Measurements from ENCODE around the gene ATRNL1. TPM values are rescaled to one million over a fixed set of nuclear protein-coding genes. Genes with fewer than 3 reads are reported as not detected.

ATRNL1 gene
- total RNA-seq, 1 experiment from 2014 or later, result 1.3 TPM

DNA sequence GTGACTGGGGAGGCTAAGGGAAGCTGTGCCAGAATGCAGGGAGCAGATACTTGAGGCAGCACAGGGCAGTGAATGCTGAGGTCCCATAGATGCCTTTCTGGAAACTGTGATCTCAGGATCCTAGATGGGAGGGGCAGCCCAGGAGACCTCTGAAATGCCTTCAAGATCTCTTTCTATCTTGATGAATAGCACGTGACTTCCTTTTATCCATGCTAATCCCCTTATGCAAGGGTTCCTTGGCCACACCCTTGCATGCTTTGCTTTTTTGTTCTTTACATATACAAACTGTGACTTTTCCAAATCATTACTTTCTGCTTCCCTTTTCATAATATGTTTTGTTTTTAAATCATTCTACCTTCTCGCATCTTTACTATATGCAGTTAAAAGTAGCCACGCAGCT lies 14.7 kb downstream of the ATRNL1 start:
- H2AFZ ChIP-seq (ENCODE audit: low read depth, low read length, poor library complexity, severe bottlenecking), result no peak overlapping the region
- RAD21 ChIA-PET (ENCODE audit: low non-redundant PET in 1 of 2, low total read pairs in 2 of 2, uncharacterized antibody in 2 of 2, unreplicated experiment in 2 of 2), result no interaction called here
- H3K4me2 ChIP-seq (ENCODE audit: low read length), result no peak overlapping the region
- H3K27ac ChIP-seq (ENCODE audit: low read depth, low read length), result no peak overlapping the region
- H4K20me1 ChIP-seq (ENCODE audit: insufficient read depth), result no peaks in the 10 kb centered on the region
- no peaks in the 10 kb centered on the region for H3K36me3 ChIP-seq (ENCODE audit: control insufficient read depth in 1 of 2, insufficient read depth in 2 of 2, low read length in 2 of 2)
- TF ChIP-seq EZH2phosphoT487 (IDR thresholded peaks at IDR 0.05; ENCODE audit: borderline replicate concordance) (no peak), ZNF274 (IDR thresholded peaks at IDR 0.05; ENCODE audit: low read depth, low read length) (no peak), FOSL1 (IDR thresholded peaks at IDR 0.05; ENCODE audit: low read depth) (no peak), SP1 (IDR thresholded peaks at IDR 0.05; ENCODE audit: low read depth) (no peak), EGR1 (IDR thresholded peaks at IDR 0.05; ENCODE audit: low read depth) (no peak), ELF1 (IDR thresholded peaks at IDR 0.05; ENCODE audit: borderline replicate concordance, low read depth) (no peak), RAD21 (IDR thresholded peaks at IDR 0.05; ENCODE audit: low read depth) (no peak)
- TF ChIP-seq, protein P1, sequence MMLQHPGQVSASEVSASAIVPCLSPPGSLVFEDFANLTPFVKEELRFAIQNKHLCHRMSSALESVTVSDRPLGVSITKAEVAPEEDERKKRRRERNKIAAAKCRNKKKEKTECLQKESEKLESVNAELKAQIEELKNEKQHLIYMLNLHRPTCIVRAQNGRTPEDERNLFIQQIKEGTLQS (IDR thresholded peaks at IDR 0.05), result no peak
- no peaks in the 10 kb centered on the region for H3K79me2 ChIP-seq (ENCODE audit: insufficient read depth, low read length)
- no peaks in the 10 kb centered on the region for H3K4me1 ChIP-seq (ENCODE audit: control insufficient read depth in 1 of 2, insufficient read depth in 2 of 2, low read length in 2 of 2)
- ATAC-seq, result no peak
- POLR2A ChIA-PET, result no interaction called here
- intact Hi-C loops (cut with micrococcal nuclease), result no loop called here
- 0 out of 2 replicates have a peak, but pooled peaks cover 7% of the 10 kb centered on the region for H3K27me3 ChIP-seq (ENCODE audit: insufficient read depth, low read length)
- H3K9ac ChIP-seq (ENCODE audit: low read length), result no peak overlapping the region
- no peaks in the 10 kb centered on the region for H3K9me2 ChIP-seq (ENCODE audit: insufficient read depth)
- H3K4me3 ChIP-seq (replicated peaks in 1 of 2; ENCODE audit: low read depth in 1 of 2, low read length in 2 of 2), result no peak overlapping the region
- CTCF ChIA-PET, result no interaction called here
- no peak for DNase-seq (ENCODE audit: low read depth, low spot score)
- peaks cover 0 to 7% of the 10 kb centered on the region in 2 experiments; a peak in 1 of 4 replicates for H3K9me3 ChIP-seq (ENCODE audit: control insufficient read depth in 1 of 2, insufficient read depth in 1 of 2, low read depth in 1 of 2, low read length in 2 of 2)
- no TSS peak for BruUV-seq (replicated peaks)

DNA sequence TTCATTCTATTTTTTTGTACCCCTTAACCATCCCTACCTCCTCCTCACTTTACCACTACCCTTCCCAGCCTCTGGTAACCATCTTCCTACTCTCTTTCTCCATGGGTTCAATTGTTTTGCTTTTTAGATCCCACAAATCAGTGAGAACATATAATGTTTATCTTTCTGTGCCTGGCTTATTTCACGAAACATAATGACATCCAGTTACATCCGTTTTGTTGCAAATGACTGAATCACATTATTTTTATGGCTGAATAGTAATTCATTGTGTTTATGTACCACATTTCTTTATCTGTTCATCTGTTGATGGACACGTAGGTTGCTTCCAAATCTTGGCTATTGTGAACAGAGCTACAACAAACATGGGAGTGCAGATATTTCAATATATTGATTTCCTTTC lies 24.1 kb downstream of the ATRNL1 start:
- Histone ChIP-seq H3K9ac (ENCODE audit: low read length) (no peak overlapping the region), H3K9me2 (ENCODE audit: insufficient read depth) (no peaks in the 10 kb centered on the region; the same call in 1 of the 2 replicates), H3K36me3 (ENCODE audit: control insufficient read depth in 1 of 2, insufficient read depth in 2 of 2, low read length in 2 of 2) (no peaks in the 10 kb centered on the region), H3K79me2 (ENCODE audit: insufficient read depth, low read length) (no peaks in the 10 kb centered on the region), H3K4me2 (ENCODE audit: low read length) (no peak overlapping the region), H3K4me1 (ENCODE audit: control insufficient read depth in 1 of 2, insufficient read depth in 2 of 2, low read length in 2 of 2) (no peaks in the 10 kb centered on the region), H4K20me1 (ENCODE audit: insufficient read depth) (no peaks in the 10 kb centered on the region), H2AFZ (ENCODE audit: low read depth, low read length, poor library complexity, severe bottlenecking) (no peak overlapping the region), H3K9me3 (ENCODE audit: control insufficient read depth in 1 of 2, insufficient read depth in 1 of 2, low read depth in 1 of 2, low read length in 2 of 2) (no peaks in the 10 kb centered on the region), H3K4me3 (replicated peaks in 1 of 2; ENCODE audit: low read depth in 1 of 2, low read length in 2 of 2) (no peak overlapping the region), H3K27me3 (ENCODE audit: insufficient read depth, low read length) (no peaks in the 10 kb centered on the region), H3K27ac (ENCODE audit: low read depth, low read length) (no peak overlapping the region)
- ChIA-PET RAD21 (ENCODE audit: low non-redundant PET in 1 of 2, low total read pairs in 2 of 2, uncharacterized antibody in 2 of 2, unreplicated experiment in 2 of 2) (no interaction called here), POLR2A (no interaction called here), CTCF (no interaction called here)
- BruUV-seq (replicated peaks), result no TSS peak
- intact Hi-C loops (cut with micrococcal nuclease), result no loop called here
- DNase-seq (ENCODE audit: low read depth, low spot score) (no peak), ATAC-seq (no peak)
- TF ChIP-seq ELF1 (IDR thresholded peaks at IDR 0.05; ENCODE audit: borderline replicate concordance, low read depth) (no peak), SP1 (IDR thresholded peaks at IDR 0.05; ENCODE audit: low read depth) (no peak), FOSL1 (IDR thresholded peaks at IDR 0.05; ENCODE audit: low read depth) (no peak), JUND (IDR thresholded peaks at IDR 0.05) (no peak), SIN3A (IDR thresholded peaks at IDR 0.05; ENCODE audit: low read depth) (no peak), ZNF274 (IDR thresholded peaks at IDR 0.05; ENCODE audit: low read depth, low read length) (no peak), SRF (IDR thresholded peaks at IDR 0.05; ENCODE audit: low read depth) (no peak), POLR2AphosphoS5 (IDR thresholded peaks at IDR 0.05; ENCODE audit: low read depth, low read length) (no peak), EZH2 (IDR thresholded peaks at IDR 0.05) (no peak), RAD21 (IDR thresholded peaks at IDR 0.05; ENCODE audit: low read depth) (no peak), POLR2A (IDR thresholded peaks at IDR 0.05; ENCODE audit: borderline replicate concordance, extremely low read depth, insufficient read depth, insufficient read length) (no peak)
- TF ChIP-seq, protein P2, sequence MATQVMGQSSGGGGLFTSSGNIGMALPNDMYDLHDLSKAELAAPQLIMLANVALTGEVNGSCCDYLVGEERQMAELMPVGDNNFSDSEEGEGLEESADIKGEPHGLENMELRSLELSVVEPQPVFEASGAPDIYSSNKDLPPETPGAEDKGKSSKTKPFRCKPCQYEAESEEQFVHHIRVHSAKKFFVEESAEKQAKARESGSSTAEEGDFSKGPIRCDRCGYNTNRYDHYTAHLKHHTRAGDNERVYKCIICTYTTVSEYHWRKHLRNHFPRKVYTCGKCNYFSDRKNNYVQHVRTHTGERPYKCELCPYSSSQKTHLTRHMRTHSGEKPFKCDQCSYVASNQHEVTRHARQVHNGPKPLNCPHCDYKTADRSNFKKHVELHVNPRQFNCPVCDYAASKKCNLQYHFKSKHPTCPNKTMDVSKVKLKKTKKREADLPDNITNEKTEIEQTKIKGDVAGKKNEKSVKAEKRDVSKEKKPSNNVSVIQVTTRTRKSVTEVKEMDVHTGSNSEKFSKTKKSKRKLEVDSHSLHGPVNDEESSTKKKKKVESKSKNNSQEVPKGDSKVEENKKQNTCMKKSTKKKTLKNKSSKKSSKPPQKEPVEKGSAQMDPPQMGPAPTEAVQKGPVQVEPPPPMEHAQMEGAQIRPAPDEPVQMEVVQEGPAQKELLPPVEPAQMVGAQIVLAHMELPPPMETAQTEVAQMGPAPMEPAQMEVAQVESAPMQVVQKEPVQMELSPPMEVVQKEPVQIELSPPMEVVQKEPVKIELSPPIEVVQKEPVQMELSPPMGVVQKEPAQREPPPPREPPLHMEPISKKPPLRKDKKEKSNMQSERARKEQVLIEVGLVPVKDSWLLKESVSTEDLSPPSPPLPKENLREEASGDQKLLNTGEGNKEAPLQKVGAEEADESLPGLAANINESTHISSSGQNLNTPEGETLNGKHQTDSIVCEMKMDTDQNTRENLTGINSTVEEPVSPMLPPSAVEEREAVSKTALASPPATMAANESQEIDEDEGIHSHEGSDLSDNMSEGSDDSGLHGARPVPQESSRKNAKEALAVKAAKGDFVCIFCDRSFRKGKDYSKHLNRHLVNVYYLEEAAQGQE (IDR thresholded peaks at IDR 0.05; ENCODE audit: low read depth), result no peak
- TF ChIP-seq, protein P1 (IDR thresholded peaks at IDR 0.05), result no peak
- TF ChIP-seq, protein P3, sequence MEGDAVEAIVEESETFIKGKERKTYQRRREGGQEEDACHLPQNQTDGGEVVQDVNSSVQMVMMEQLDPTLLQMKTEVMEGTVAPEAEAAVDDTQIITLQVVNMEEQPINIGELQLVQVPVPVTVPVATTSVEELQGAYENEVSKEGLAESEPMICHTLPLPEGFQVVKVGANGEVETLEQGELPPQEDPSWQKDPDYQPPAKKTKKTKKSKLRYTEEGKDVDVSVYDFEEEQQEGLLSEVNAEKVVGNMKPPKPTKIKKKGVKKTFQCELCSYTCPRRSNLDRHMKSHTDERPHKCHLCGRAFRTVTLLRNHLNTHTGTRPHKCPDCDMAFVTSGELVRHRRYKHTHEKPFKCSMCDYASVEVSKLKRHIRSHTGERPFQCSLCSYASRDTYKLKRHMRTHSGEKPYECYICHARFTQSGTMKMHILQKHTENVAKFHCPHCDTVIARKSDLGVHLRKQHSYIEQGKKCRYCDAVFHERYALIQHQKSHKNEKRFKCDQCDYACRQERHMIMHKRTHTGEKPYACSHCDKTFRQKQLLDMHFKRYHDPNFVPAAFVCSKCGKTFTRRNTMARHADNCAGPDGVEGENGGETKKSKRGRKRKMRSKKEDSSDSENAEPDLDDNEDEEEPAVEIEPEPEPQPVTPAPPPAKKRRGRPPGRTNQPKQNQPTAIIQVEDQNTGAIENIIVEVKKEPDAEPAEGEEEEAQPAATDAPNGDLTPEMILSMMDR (IDR thresholded peaks at IDR 0.05 in 2 of 3, conservative IDR thresholded peaks at IDR 0.05 in 1 of 3; ENCODE audit: borderline replicate concordance in 1 of 3, insufficient read depth in 1 of 3, low read depth in 2 of 3, low read length in 2 of 3), result no peak
